SK-N-SH treated with all-trans-retinoic acid at 6 μM for 48 hours (cell line): Measurements from ENCODE around the gene MTHFD2L.

Source experiments
- ATAC-seq: fragments of 200-7000 bp; cut with Tn5 transposase; 3 replicates; pipeline ENCODE4 v1.9.1; 2020; ENCODE audit warnings: mild to moderate bottlenecking, moderate library complexity
- ARNTL ChIP-seq: fragments of 450-650 bp; formaldehyde crosslinking; IDR thresholded peaks from 2 replicates; pipeline ENCODE4 v1.5.0; 2020; ENCODE audit warnings: low read depth, mild to moderate bottlenecking, moderate library complexity, borderline replicate concordance
- BACH2 ChIP-seq: fragments of 250-450 bp; sonication (Bioruptor Pico); IDR thresholded peaks from 2 replicates; pipeline ENCODE4 v1.9.0; 2021; ENCODE audit warnings: mild to moderate bottlenecking, borderline replicate concordance
- CREB5 ChIP-seq: fragments of 250-450 bp; sonication (Bioruptor Pico); IDR thresholded peaks from 2 replicates; pipeline ENCODE4 v1.5.1; 2020; ENCODE audit warnings: low read depth, mild to moderate bottlenecking, moderate library complexity
- CSDC2 ChIP-seq: fragments of 250-450 bp; sonication (Bioruptor Pico); IDR thresholded peaks from 2 replicates; pipeline ENCODE4 v1.5.0; 2020; ENCODE audit warnings: mild to moderate bottlenecking, moderate library complexity
- CSRNP3 ChIP-seq: fragments of 250-450 bp; sonication (Bioruptor Pico); IDR thresholded peaks from 2 replicates; pipeline ENCODE4 v1.5.1; 2021; ENCODE audit warnings: mild to moderate bottlenecking, moderate library complexity
- ESRRG ChIP-seq: fragments of 250-450 bp; sonication (Bioruptor Pico); IDR thresholded peaks from 2 replicates; pipeline ENCODE4 v1.6.1; 2021; ENCODE audit warnings: mild to moderate bottlenecking
- GLIS3 ChIP-seq: fragments of 250-450 bp; sonication (Bioruptor Pico); IDR thresholded peaks from 2 replicates; pipeline ENCODE4 v1.5.0; 2020; ENCODE audit warnings: mild to moderate bottlenecking, moderate library complexity
- ISL1 ChIP-seq: fragments of 250-450 bp; sonication (Bioruptor Pico); IDR thresholded peaks from 2 replicates; pipeline ENCODE4 v2.1.2; 2022; ENCODE audit warnings: mild to moderate bottlenecking, moderate library complexity
- OSR1 ChIP-seq: fragments of 250-450 bp; sonication (Bioruptor Pico); IDR thresholded peaks from 2 replicates; pipeline ENCODE4 v1.8.0; 2022; ENCODE audit warnings: moderate library complexity, mild to moderate bottlenecking, inconsistent platforms
- PATZ1 ChIP-seq: fragments of 250-450 bp; sonication (Bioruptor Pico); IDR thresholded peaks from 2 replicates; pipeline ENCODE4 v1.8.0; 2020; ENCODE audit warnings: mild to moderate bottlenecking, moderate library complexity, borderline replicate concordance
- PPARA ChIP-seq: fragments of 250-450 bp; sonication (Bioruptor Pico); IDR thresholded peaks from 2 replicates; pipeline ENCODE4 v1.5.0; 2020; ENCODE audit warnings: mild to moderate bottlenecking, borderline replicate concordance
- RARB ChIP-seq: fragments of 250-450 bp; sonication (Bioruptor Pico); IDR thresholded peaks from 2 replicates; pipeline ENCODE4 v1.8.0; 2021; ENCODE audit warnings: mild to moderate bottlenecking, moderate library complexity
- SNAI2 ChIP-seq: fragments of 250-450 bp; sonication (Bioruptor Pico); IDR thresholded peaks from 2 replicates; pipeline ENCODE4 v1.5.0; 2020; ENCODE audit warnings: mild to moderate bottlenecking, moderate library complexity
- TCF4 ChIP-seq: fragments of 250-450 bp; sonication (Bioruptor Pico); IDR thresholded peaks from 2 replicates; pipeline ENCODE4 v1.8.0; 2021; ENCODE audit warnings: mild to moderate bottlenecking, moderate library complexity, borderline replicate concordance
- TOX ChIP-seq: fragments of 250-450 bp; sonication (Bioruptor Pico); IDR thresholded peaks from 2 replicates; pipeline ENCODE4 v1.8.0; 2021; ENCODE audit warnings: mild to moderate bottlenecking, moderate library complexity, borderline replicate concordance
- TSHZ2 ChIP-seq: fragments of 250-450 bp; sonication (Bioruptor Pico); IDR thresholded peaks from 2 replicates; pipeline ENCODE4 v1.5.0; 2020; ENCODE audit warnings: mild to moderate bottlenecking, moderate library complexity
- ZC3H10 ChIP-seq: fragments of 250-450 bp; sonication (Bioruptor Pico); IDR thresholded peaks from 2 replicates; pipeline ENCODE4 v1.5.1; 2021; ENCODE audit warnings: mild to moderate bottlenecking, moderate library complexity
- ZFP3 ChIP-seq: fragments of 250-450 bp; sonication (Bioruptor Pico); IDR thresholded peaks from 2 replicates; pipeline ENCODE4 v1.5.0; 2020; ENCODE audit warnings: mild to moderate bottlenecking, moderate library complexity
- ZFP30 ChIP-seq: fragments of 450-650 bp; formaldehyde crosslinking; IDR thresholded peaks from 2 replicates; pipeline ENCODE4 v1.5.0; 2022; ENCODE audit warnings: mild to moderate bottlenecking, moderate library complexity
- ZNF565 ChIP-seq: fragments of 450-650 bp; formaldehyde crosslinking; conservative IDR thresholded peaks from 2 replicates; pipeline ENCODE4 v1.5.0; 2020; ENCODE audit warnings: low read depth, mild to moderate bottlenecking, moderate library complexity
- ZNF8 ChIP-seq: fragments of 450-650 bp; formaldehyde crosslinking; IDR thresholded peaks from 2 replicates; pipeline ENCODE4 v1.5.0; 2020; ENCODE audit warnings: mild to moderate bottlenecking, moderate library complexity
- TF ChIP-seq, protein P1 (sequence below): fragments of 250-450 bp; sonication (Bioruptor Pico); IDR thresholded peaks from 2 replicates; pipeline ENCODE4 v1.8.0; 2021; ENCODE audit warnings: low read depth, mild to moderate bottlenecking, moderate library complexity, borderline replicate concordance

MTHFD2L gene

GRCh38 chr4:74315376-74315775 lies 157.5 kb downstream of the MTHFD2L start:
- TF ChIP-seq PPARA (CRISPR knock-in tag), result no peak
- no peak for TF ChIP-seq TCF4 (CRISPR knock-in tag)
- no peak for TF ChIP-seq GLIS3 (CRISPR knock-in tag)
- no peak for TF ChIP-seq ISL1 (CRISPR knock-in tag)
- TF ChIP-seq ZFP3 (CRISPR knock-in tag), result no peak
- no peak for TF ChIP-seq TOX (CRISPR knock-in tag)
- TF ChIP-seq ZNF565 (CRISPR knock-in tag), result no peak
- no peak for TF ChIP-seq CSDC2 (CRISPR knock-in tag)
- TF ChIP-seq OSR1 (CRISPR knock-in tag), result no peak
- TF ChIP-seq ESRRG, result no peak
- no peak for TF ChIP-seq CSRNP3 (CRISPR knock-in tag)
- TF ChIP-seq TSHZ2, result no peak
- no peak for TF ChIP-seq ZFP30 (CRISPR knock-in tag)
- TF ChIP-seq PATZ1 (CRISPR knock-in tag), result no peak
- TF ChIP-seq SNAI2, result no peak
- TF ChIP-seq, protein P1, sequence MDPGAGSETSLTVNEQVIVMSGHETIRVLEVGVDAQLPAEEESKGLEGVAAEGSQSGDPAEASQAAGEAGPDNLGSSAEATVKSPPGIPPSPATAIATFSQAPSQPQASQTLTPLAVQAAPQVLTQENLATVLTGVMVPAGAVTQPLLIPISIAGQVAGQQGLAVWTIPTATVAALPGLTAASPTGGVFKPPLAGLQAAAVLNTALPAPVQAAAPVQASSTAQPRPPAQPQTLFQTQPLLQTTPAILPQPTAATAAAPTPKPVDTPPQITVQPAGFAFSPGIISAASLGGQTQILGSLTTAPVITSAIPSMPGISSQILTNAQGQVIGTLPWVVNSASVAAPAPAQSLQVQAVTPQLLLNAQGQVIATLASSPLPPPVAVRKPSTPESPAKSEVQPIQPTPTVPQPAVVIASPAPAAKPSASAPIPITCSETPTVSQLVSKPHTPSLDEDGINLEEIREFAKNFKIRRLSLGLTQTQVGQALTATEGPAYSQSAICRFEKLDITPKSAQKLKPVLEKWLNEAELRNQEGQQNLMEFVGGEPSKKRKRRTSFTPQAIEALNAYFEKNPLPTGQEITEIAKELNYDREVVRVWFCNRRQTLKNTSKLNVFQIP (CRISPR knock-in tag), result no peak
- no peak for ATAC-seq

DNA sequence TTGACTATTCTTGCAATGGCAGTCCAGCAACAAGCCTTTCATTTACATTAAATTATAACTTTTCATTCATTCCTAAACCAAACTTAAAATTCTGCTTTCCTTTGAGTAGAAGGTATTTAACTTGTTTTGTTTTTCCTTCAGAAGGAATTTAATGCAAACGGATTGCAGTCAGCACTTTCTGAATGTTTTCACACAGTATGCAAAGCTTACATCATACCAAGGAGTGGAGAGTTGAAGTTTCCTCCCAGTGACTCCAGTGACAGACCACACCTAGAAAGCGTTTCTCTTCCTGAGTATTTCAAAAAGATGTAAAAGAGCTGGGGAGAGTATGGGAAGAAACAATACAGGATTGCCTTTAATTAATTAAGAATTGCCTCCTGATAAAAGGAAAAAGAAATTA lies 158.5 kb downstream of the MTHFD2L start:
- no peak for TF ChIP-seq CREB5 (CRISPR knock-in tag)
- TF ChIP-seq, protein P1 (CRISPR knock-in tag), result no peak
- TF ChIP-seq BACH2, result no peak
- no peak for TF ChIP-seq CSDC2 (CRISPR knock-in tag)
- no peak for TF ChIP-seq ZNF8 (CRISPR knock-in tag)
- TF ChIP-seq, all 23 proteins: peak for 0
- ATAC-seq, result no peak

GRCh38 chr4:74317616-74318246 lies 159.8 kb downstream of the MTHFD2L start:
- ATAC-seq, result no peak
- TF ChIP-seq ZC3H10 (CRISPR knock-in tag) (no peak), ARNTL (CRISPR knock-in tag) (no peak), RARB (CRISPR knock-in tag) (no peak), GLIS3 (CRISPR knock-in tag) (no peak), ZNF565 (CRISPR knock-in tag) (no peak), CREB5 (CRISPR knock-in tag) (no peak), CSRNP3 (CRISPR knock-in tag) (no peak)
- TF ChIP-seq, protein P1 (CRISPR knock-in tag), result no peak
